Bronchial smooth muscle cell (primary cell): Measurements from ENCODE around the gene ZNF567. TPM values are rescaled to one million over a fixed set of nuclear protein-coding genes. Genes with fewer than 3 reads are reported as not detected.

Source experiments
- total RNA-seq: library from RNA; depleted of rRNA; stranded (reverse); fragments of >200 nt; gene quantifications from 2 replicates; pipeline ENCODE4 v1.2.1, GENCODE V29; 2014

The ZNF567 gene
- 3.9 and 6.7 TPM in 2 replicates for total RNA-seq

GRCh38 chr19:36687214-36688056 lies at the start of gene ZNF567:
Gene ZNF567, plus strand, starts transcription at chr19:36687612. Its CDS starts 7,256 bp downstream, at chr19:36694868.

Other genes with a start within 250 kb of the ZNF567 start
- 7.6 and 9.3 TPM in 2 replicates for gene ZNF566, start 198.1 kb upstream of the ZNF567 start, total RNA-seq
- 6.9 and 12.6 TPM in 2 replicates for gene ZNF260, start 159.3 kb upstream of the ZNF567 start, total RNA-seq
- 6.9 and 8.8 TPM in 2 replicates for gene ZNF529, start 114.3 kb upstream of the ZNF567 start, total RNA-seq
- 3.5 and 9.0 TPM in 2 replicates for gene ZNF382, start 82.3 kb upstream of the ZNF567 start, total RNA-seq
- gene ZNF461, start 20.8 kb upstream of the ZNF567 start, total RNA-seq = 13.9 and 17.6 TPM in 2 replicates
- 1.3 TPM in 2 replicates for gene ZNF850, start 85.2 kb downstream of the ZNF567 start, total RNA-seq
- 7.4 and 8.8 TPM in 2 replicates for gene ZNF790, start 150.8 kb downstream of the ZNF567 start, total RNA-seq
- 3.2 and 4.0 TPM in 2 replicates for gene ZNF345, start 163.3 kb downstream of the ZNF567 start, total RNA-seq
- 2.1 and 2.5 TPM in 2 replicates for gene ZNF829, start 228.7 kb downstream of the ZNF567 start, total RNA-seq
- gene ZNF568, start 228.7 kb downstream of the ZNF567 start, total RNA-seq = 23.3 and 24.7 TPM in 2 replicates